Fibroblast of skin of right biceps (primary cell): ENCODE data around the gene FAM13B.
"Not testable (repeated sequence)": the region's sequence is repeated elsewhere in the genome, so short reads cannot be mapped to it uniquely, and the experiment has no call there.

ENCODE experiments used
- DNase-seq: peaks from one replicate; pipeline ENCODE4 v3.0.0-alpha.2; 2013

FAM13B gene

GRCh38 chr5:138032572-138033385 is at the start of gene FAM13B:
Gene FAM13B, minus strand, starts transcription at chr5:138033079. Its CDS starts 13,968 bp downstream, at chr5:138019111.
- DNase-seq = peak; percentile 75

GRCh38 chr5:138082033-138082432 is 49.2 kb upstream of the FAM13B start:
- DNase-seq = no peak

- no peak for DNase-seq
Measured at GRCh38 chr5:138078006-138078643, 45.2 kb upstream of the FAM13B start.

GRCh38 chr5:138077064-138077696 is 44.3 kb upstream of the FAM13B start:
- peak; percentile 56 for DNase-seq

GRCh38 chr5:138070026-138070425 is 37.1 kb upstream of the FAM13B start:
- DNase-seq = not testable (repeated sequence)

- peak; percentile 65 for DNase-seq
Measured at GRCh38 chr5:138068742-138069600, 36.1 kb upstream of the FAM13B start.

- DNase-seq = no peak
Measured at GRCh38 chr5:138067945-138068344, 35.1 kb upstream of the FAM13B start.

GRCh38 chr5:138065102-138065501 is 32.2 kb upstream of the FAM13B start:
- DNase-seq = no peak

GRCh38 chr5:138064526-138064925 is 31.6 kb upstream of the FAM13B start:
- no peak for DNase-seq

GRCh38 chr5:138054847-138055558 is 22.1 kb upstream of the FAM13B start:
- no peak for DNase-seq

- no peak for DNase-seq
Measured at GRCh38 chr5:138054206-138054605, 21.3 kb upstream of the FAM13B start.

- no peak for DNase-seq
Measured at GRCh38 chr5:138053554-138053953, 20.7 kb upstream of the FAM13B start.

GRCh38 chr5:138052718-138053117 is 19.8 kb upstream of the FAM13B start:
- not testable (repeated sequence) for DNase-seq

GRCh38 chr5:138051441-138052296 is 18.8 kb upstream of the FAM13B start:
- no peak for DNase-seq

- not testable (repeated sequence) for DNase-seq
Measured at GRCh38 chr5:138045283-138045682, 12.4 kb upstream of the FAM13B start.

- no peak for DNase-seq
Measured at GRCh38 chr5:138038826-138039225, 5.9 kb upstream of the FAM13B start.

- no peak for DNase-seq
Measured at GRCh38 chr5:138037907-138038633, 5.2 kb upstream of the FAM13B start.

- no peak for DNase-seq
Measured at GRCh38 chr5:138037271-138037670, 4.4 kb upstream of the FAM13B start.

GRCh38 chr5:138035605-138036537 is 3.0 kb upstream of the FAM13B start:
- peak; percentile 86 for DNase-seq
